HEK293T (cell line): Measurements from ENCODE around the gene PARP12.

Experiments
- CTCF ChIA-PET: fragments of 350-600 bp; formaldehyde crosslinking; extraction: SDS; loops from one replicate; lab custom pipeline; 2021; ENCODE audit warnings: antibody characterized with exemption, inconsistent platforms; lab: Yijun Ruan, JAX
- POLR2A ChIA-PET: fragments of 350-600 bp; formaldehyde crosslinking; extraction: SDS; loops from one replicate; lab custom pipeline; 2020; ENCODE audit warnings: antibody characterized with exemption, inconsistent platforms; lab: Yijun Ruan, JAX
- DNase-seq: peaks from one replicate; pipeline ENCODE4 v3.0.0; 2012; ENCODE audit warnings: mixed read lengths; ENCODE audit errors: extremely low spot score
- ARNT ChIP-seq: fragments of 450-650 bp; IDR thresholded peaks from 2 replicates; pipeline ENCODE4 v1.6.1; 2017; ENCODE audit warnings: mild to moderate bottlenecking
- BHLHE40 ChIP-seq: fragments of 450-650 bp; IDR thresholded peaks from 2 replicates; pipeline ENCODE4 v1.6.1; 2016; ENCODE audit warnings: mild to moderate bottlenecking, moderate library complexity, borderline replicate concordance
- CTBP1 ChIP-seq: fragments of 450-650 bp; IDR thresholded peaks from 2 replicates; pipeline ENCODE4 v1.6.1; 2016; ENCODE audit warnings: borderline replicate concordance
- ELF4 ChIP-seq: fragments of 450-650 bp; IDR thresholded peaks from 2 replicates; pipeline ENCODE4 v1.6.1; 2017; ENCODE audit warnings: antibody characterized with exemption
- FOXA1 ChIP-seq: fragments of 450-650 bp; IDR thresholded peaks from 2 replicates; pipeline ENCODE4 v1.6.1; 2016; ENCODE audit warnings: mild to moderate bottlenecking
- FOXK2 ChIP-seq: fragments of 450-650 bp; IDR thresholded peaks from 2 replicates; pipeline ENCODE4 v1.6.1; 2016; ENCODE audit warnings: mild to moderate bottlenecking
- FOXM1 ChIP-seq: fragments of 450-650 bp; IDR thresholded peaks from 2 replicates; pipeline ENCODE4 v1.6.1; 2017; ENCODE audit warnings: mild to moderate bottlenecking, borderline replicate concordance
- HDGF ChIP-seq: fragments of 450-650 bp; IDR thresholded peaks from 2 replicates; pipeline ENCODE4 v1.6.1; 2017; ENCODE audit warnings: antibody characterized with exemption, borderline replicate concordance
- L3MBTL2 ChIP-seq: fragments of 450-650 bp; conservative IDR thresholded peaks from 2 replicates; pipeline ENCODE4 v1.6.1; 2016; ENCODE audit warnings: mild to moderate bottlenecking
- LEF1 ChIP-seq: fragments of 450-650 bp; IDR thresholded peaks from 2 replicates; pipeline ENCODE4 v1.6.1; 2017; ENCODE audit warnings: mild to moderate bottlenecking, borderline replicate concordance
- NFRKB ChIP-seq: fragments of 450-650 bp; IDR thresholded peaks from 2 replicates; pipeline ENCODE4 v1.6.1; 2016; ENCODE audit warnings: mild to moderate bottlenecking, moderate library complexity
- PKNOX1 ChIP-seq: fragments of 450-650 bp; IDR thresholded peaks from 2 replicates; pipeline ENCODE4 v1.6.1; 2016
- SP1 ChIP-seq: fragments of 450-650 bp; IDR thresholded peaks from 2 replicates; pipeline ENCODE4 v1.6.1; 2017
- SUZ12 ChIP-seq: fragments of 450-650 bp; IDR thresholded peaks from 2 replicates; pipeline ENCODE4 v1.6.1; 2016; ENCODE audit warnings: mild to moderate bottlenecking
- TARDBP ChIP-seq: fragments of 450-650 bp; IDR thresholded peaks from 2 replicates; pipeline ENCODE4 v1.6.1; 2016
- ZNF384 ChIP-seq: fragments of 450-650 bp; IDR thresholded peaks from 2 replicates; pipeline ENCODE4 v1.6.1; 2016

Gene PARP12

GRCh38 chr7:139987691-139988516, 74.8 kb downstream of the PARP12 start:
- no peak for DNase-seq
- ChIA-PET POLR2A (no interaction called here), CTCF (interaction anchor here (0.6 to 3.6 kb wide), 4 partner anchors 15 to 439 kb away, joined by 3 to 13 read pairs (median 4); no protein-coding TSS in a partner anchor)
- TF ChIP-seq HDGF (no peak), CTBP1 (no peak), SP1 (no peak), BHLHE40 (no peak), LEF1 (no peak)

GRCh38 chr7:139985811-139986210, 76.9 kb downstream of the PARP12 start:
- TF ChIP-seq FOXA1: no peak
- no peak for TF ChIP-seq HDGF
- TF ChIP-seq SP1: no peak
- POLR2A ChIA-PET: no interaction called here
- DNase-seq: no peak
- CTCF ChIA-PET: no interaction called here

GRCh38 chr7:139984642-139985539, 77.9 kb downstream of the PARP12 start:
- TF ChIP-seq NFRKB (no peak), FOXM1 (no peak), TARDBP (no peak), L3MBTL2 (no peak)
- no peak for DNase-seq
- POLR2A ChIA-PET: no interaction called here
- CTCF ChIA-PET: interaction anchor here (0.6 kb wide), 1 partner anchor 469 kb away, joined by 3 read pairs; no protein-coding TSS in a partner anchor

GRCh38 chr7:139982927-139983920, 79.5 kb downstream of the PARP12 start:
- no peak for TF ChIP-seq PKNOX1
- no peak for TF ChIP-seq SUZ12
- TF ChIP-seq SP1: no peak
- TF ChIP-seq NFRKB: no peak
- no peak for TF ChIP-seq FOXK2
- no peak for TF ChIP-seq FOXA1
- no peak for TF ChIP-seq CTBP1
- no peak for TF ChIP-seq ELF4
- TF ChIP-seq ARNT: no peak
- no peak for TF ChIP-seq LEF1
- no peak for TF ChIP-seq L3MBTL2
- TF ChIP-seq BHLHE40: no peak
- TF ChIP-seq TARDBP: no peak
- TF ChIP-seq FOXM1: no peak
- no peak for DNase-seq
- ChIA-PET POLR2A (no interaction called here), CTCF (no interaction called here)

- CTCF ChIA-PET: interaction anchor here (0.6 to 0.7 kb wide), 2 partner anchors 16 to 228 kb away, joined by 3 to 5 read pairs; no protein-coding TSS in a partner anchor
- DNase-seq: no peak
- POLR2A ChIA-PET: no interaction called here
- TF ChIP-seq SP1 (no peak), PKNOX1 (no peak), ZNF384 (no peak), TARDBP (no peak), NFRKB (no peak), SUZ12 (no peak), FOXM1 (no peak), L3MBTL2 (no peak), FOXK2 (no peak)
Measured at GRCh38 chr7:139981511-139981895, 81.2 kb downstream of the PARP12 start.
